Activated gamma-delta T cell treated with anti-CD3 and anti-CD28 coated beads, Interleukin-2, amount 50 U/mL, for 16 hours (primary cell): ENCODE data around the gene IQCE.
"Not testable (repeated sequence)": the region's sequence is repeated elsewhere in the genome, so short reads cannot be mapped to it uniquely, and the experiment has no call there.

Source experiments
- DNase-seq: peaks from one replicate; pipeline ENCODE4 v3.0.0-alpha.2; 2020; ENCODE audit warnings: low read depth

Gene IQCE

GRCh38 chr7:2555121-2556052 lies 3.4 kb upstream of the IQCE start, which contains the start of gene BRAT1:
BRAT1 (minus strand) TSS chr7:2555524; CDS start chr7:2554431, 1,093 bp downstream.
- peak; percentile 93 for DNase-seq

GRCh38 chr7:2559283-2559950 lies 638 bp downstream of the IQCE start:
- no peak for DNase-seq

GRCh38 chr7:2563955-2564354 lies 5.2 kb downstream of the IQCE start:
- DNase-seq: not testable (repeated sequence)

DNA sequence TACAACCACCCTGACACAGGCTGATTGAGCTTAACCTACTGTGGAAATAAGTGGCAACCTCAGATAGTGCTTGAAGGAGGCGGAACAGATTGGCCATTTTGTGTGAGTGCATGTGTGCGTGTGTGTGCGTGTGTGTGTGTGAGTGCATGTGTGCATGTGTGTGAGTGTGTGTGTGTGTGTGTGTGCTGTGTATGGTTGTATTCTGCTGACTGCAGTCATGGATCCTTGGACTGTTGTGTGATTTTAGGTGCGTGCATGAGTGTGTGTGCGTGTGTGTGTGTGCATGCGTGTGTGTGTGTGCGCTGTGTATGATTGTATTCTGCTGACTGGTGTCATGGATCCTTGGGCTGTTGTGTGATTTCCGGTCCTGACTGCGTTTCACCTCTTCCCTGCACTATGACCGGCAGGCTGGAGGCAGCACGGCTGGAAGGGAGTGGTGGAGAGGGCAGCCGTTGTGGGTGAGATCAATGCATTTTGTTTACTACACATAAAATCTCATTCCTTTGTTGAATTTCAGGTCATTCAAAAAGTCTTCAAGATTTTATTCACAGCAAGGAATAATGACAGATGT lies 6.3 kb downstream of the IQCE start:
- DNase-seq: no peak

GRCh38 chr7:2566348-2566889 lies 7.6 kb downstream of the IQCE start:
- no peak for DNase-seq

DNA sequence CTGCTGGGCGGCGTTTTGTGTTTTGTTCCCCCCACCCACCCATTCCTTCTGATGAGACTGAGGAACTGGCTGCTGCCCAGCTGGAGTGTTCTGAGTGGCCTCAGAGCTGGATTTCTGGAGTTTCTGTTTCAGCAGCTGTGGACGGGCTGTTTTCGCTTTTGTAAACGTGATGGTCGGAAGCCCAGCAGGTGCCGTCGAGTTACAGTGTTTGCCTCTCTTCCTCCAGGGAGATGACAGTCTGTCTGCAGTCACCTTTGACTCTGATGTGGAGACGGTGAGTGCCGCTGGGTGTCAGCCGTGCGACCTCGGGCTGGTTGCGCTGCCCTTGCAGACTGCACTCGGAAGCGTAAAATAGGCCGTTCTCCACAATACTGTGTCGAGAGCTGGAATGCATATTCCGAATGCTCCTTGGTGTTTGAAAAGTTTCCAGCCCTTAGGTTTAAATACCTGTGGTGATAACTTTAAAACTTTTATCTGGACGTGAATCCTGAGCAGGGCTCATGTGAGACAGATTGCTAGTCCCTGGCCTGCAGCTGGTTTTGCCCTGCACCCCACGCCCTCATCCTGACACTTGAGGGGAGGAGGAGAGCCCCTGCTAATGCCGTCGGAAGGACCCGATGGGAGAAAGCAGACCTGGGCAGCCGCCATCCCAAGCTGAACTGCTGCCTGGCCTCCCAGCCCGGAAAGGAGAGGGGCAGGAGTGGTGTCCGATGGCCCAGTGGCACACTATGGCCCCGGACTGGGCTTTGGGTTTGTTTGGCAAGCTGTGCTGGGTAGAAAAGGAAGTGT lies 8.3 kb downstream of the IQCE start:
- DNase-seq: no peak

GRCh38 chr7:2567679-2568278 lies 9.0 kb downstream of the IQCE start:
- DNase-seq: no peak

GRCh38 chr7:2568521-2569223 lies 9.9 kb downstream of the IQCE start:
- DNase-seq: no peak

DNA sequence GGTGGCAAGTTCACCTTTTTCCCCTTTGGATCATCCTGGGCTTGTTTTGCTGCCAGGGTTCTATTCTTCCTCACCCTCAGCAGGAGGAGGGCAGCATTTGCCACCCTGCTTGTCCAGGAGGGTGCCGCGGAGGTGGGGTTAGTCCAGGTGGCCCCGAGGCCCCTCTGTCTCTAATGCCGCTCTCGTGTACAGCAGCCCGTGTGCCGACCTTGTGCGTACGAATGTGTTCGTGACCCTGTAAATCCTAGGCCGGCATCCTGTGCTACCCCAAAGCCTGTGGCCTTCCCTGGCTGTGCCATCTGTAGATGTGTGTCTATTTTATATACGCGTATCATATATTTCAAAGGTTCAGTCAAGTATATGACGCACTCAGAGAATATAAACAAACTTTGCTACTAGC lies 10.6 kb downstream of the IQCE start:
- DNase-seq: no peak

DNA sequence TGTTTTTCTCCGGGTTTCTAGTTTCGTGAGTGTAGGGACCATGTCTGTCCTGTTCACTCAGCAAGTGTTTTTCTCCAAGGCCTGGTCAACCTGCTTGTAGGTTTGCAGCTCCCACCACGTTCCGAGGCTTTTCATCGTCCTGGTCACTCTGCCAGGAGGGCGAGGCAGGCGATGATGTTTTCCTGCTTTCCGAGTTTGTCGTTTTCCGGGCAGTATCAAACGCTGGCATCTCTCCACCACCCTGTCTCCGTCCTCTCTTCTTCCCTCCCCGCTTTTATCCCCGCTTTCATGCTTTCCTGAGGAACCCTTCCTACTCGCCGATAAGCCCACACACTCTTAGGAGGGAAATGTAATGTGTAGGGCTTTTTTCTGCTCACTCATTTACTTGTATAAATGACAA lies 11.2 kb downstream of the IQCE start:
- DNase-seq: no peak

DNA sequence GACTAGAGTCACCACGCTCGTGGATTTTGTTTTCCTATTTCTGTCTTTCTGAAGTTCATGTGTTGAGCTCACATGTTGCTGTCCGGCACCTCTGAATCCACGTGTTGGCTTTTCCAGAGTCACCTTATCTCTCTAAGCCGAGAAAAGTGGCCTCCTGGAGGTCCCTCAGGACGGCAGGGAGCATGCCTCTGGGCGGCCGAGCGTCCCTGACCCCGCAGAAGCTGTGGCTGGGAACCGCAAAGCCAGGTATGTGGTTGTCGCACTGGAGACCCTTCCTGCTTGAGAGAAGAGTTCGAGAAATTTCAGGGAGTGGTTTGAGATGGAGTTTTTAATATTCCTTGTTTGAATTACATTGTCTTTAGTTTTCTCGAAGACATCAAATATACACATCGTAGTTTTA lies 12.6 kb downstream of the IQCE start:
- no peak for DNase-seq

- no peak for DNase-seq
These were observed 13.5 kb downstream of the IQCE start for GRCh38 chr7:2572101-2572842.

GRCh38 chr7:2573761-2574160 lies 15.0 kb downstream of the IQCE start:
- no peak for DNase-seq

DNA sequence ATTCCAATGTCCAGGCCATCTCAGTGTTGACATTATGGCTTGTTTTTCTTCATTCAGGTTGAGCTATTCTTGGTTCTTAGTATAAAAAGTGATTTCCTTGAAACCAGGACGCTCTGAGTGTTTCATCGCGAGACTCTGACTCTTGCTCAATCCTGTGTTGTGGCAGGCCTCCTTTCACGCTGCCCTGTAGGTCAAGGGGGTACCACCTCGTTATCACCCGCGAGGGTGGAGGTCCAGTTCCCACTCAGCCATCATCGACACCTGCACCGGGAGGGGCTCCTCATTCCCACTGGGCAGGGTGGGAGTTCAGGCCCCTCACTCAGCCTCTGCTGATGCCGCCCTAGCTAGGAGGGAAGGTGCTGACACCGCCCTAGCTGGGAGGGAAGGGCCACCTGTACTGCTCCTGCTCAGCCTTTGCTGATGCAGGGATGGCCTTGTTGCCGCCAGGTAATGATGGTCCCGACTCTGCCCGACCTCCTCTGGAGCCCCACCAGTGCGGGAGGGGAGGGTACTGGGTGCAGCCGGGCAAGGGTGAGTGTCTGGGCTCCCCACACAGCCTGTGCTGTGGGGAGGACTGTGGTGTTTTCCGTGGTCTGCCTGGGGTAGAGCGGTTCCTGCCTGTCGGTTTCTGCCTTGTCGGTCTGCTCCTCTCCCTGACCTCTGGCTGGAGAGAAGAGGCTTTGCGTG lies 16.4 kb downstream of the IQCE start:
- DNase-seq: no peak

DNA sequence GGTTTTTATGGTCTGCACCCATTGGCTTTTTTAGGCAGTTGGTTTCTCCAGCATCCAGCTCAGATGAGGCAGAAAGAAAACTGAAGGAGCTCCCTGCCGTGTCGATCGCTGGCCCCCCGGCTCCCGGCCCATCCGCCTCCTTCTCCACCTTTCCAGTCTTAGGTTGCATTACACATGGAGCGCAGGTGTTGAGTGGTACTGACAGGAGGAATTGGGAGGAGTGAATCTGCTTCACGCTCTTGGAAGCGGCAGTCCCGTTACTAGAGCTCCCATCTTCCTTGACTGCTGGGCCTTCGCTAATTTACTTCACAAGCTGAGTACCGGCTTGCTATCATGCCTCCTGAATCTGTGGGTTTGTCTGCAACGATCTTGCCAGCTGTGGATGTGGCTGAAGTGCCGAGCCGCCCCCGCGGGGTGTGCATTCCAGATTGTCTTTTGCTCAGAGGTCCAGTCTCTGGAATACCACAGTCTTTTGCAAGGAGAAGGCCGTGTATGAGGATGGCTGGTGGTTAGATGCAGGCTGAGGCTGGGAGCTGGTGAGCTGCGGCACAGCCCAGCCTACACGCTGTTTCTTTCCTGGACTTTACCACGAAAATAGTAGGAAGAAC lies 17.1 kb downstream of the IQCE start:
- no peak for DNase-seq

- no peak for DNase-seq
These were observed 18.1 kb downstream of the IQCE start for GRCh38 chr7:2576742-2577491.

DNA sequence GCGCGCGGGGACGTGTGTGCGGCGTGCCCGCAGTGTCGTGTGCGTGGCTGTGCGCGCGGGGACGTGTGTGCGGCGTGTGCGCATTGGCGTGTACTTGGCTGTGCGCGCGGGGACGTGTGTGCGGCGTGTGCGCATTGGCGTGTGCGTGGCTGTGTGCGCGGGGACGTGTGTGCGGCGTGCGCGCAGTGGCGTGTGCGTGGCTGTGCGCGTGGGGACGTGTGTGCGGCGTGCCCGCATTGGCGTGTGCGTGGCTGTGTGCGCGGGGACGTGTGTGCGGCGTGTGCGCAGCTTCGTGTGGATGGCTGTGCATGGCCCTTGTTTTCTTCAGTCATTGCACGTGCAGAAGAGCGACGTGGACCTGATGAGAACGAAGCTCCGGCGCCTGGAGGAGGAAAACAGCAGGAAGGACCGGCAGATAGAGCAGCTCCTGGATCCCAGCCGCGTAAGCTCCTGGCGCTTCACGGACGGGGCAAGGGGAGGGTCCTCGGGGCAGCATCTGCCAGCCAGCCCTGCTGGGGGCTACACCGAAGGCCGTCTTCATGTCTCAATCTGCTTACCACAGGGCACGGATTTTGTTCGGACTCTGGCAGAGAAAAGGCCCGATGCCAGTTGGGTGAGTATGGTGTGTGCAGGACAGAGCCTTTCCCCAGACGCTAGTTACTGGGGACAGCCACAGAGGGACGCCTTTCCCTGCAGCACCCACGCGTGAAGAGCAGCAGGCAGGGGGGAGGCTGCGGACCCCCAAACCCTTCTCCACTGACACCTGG lies 19.3 kb downstream of the IQCE start:
- DNase-seq: no peak

GRCh38 chr7:2580636-2581035 lies 21.9 kb downstream of the IQCE start:
- DNase-seq: no peak
